OCI-LY7 (cell line): Measurements from ENCODE around the gene NAT8. TPM values are rescaled to one million over a fixed set of nuclear protein-coding genes. Genes with fewer than 3 reads are reported as not detected.
"Not testable (repeated sequence)": the region's sequence is repeated elsewhere in the genome, so short reads cannot be mapped to it uniquely, and the experiment has no call there.

ENCODE experiments used
- BruUV-seq: library from RNA; stranded (reverse); fragments of 400-500 nt; replicated peaks from 2 replicates; lab custom pipeline; 2021; lab: Mats Ljungman, UMichigan
- CTCF ChIA-PET: fragments of 300-600 bp; sonication (Branson Sonifier 250); formaldehyde crosslinking; loops from one replicate; lab custom pipeline; 2022; ENCODE audit warnings: antibody characterized with exemption; ENCODE audit not compliant: unreplicated experiment; lab: Charles Lee
- POLR2A ChIA-PET: fragments of 300-600 bp; sonication (Branson Sonifier 250); formaldehyde crosslinking; loops from one replicate; lab custom pipeline; 2022; ENCODE audit warnings: antibody characterized with exemption; lab: Charles Lee
- DNase-seq: peaks from one replicate; pipeline ENCODE4 v3.0.0-alpha.2; 2015; ENCODE audit warnings: low spot score
- H2AFZ ChIP-seq: fragments of 200-600 bp; sonication (generic), shearing (Covaris generic); 2 replicates; pipeline ENCODE4 v1.6.1; 2014; ENCODE audit warnings: mild to moderate bottlenecking, antibody characterized with exemption, low read length, moderate library complexity
- H3K27ac ChIP-seq: fragments of 200-600 bp; sonication (generic); 2 replicates; pipeline ENCODE4 v1.5.1; 2014; ENCODE audit warnings: mixed run types, low read depth, mild to moderate bottlenecking, moderate library complexity, low read length, inconsistent platforms; ENCODE audit not compliant: poor library complexity, severe bottlenecking
- H3K36me3 ChIP-seq: fragments of 200-600 bp; sonication (generic); 2 replicates; pipeline ENCODE4 v1.6.1; 2014; ENCODE audit warnings: mild to moderate bottlenecking, antibody characterized with exemption, low read length, moderate library complexity, mixed read lengths; ENCODE audit not compliant: insufficient read depth
- H3K4me1 ChIP-seq: fragments of 200-600 bp; sonication (generic); 2 replicates; pipeline ENCODE4 v1.5.1; 2014; ENCODE audit warnings: mild to moderate bottlenecking, low read length; ENCODE audit not compliant: insufficient read depth, poor library complexity, severe bottlenecking
- H3K4me2 ChIP-seq: fragments of 200-600 bp; sonication (generic); 2 replicates; pipeline ENCODE4 v1.6.1; 2014; ENCODE audit warnings: mild to moderate bottlenecking, low read length
- H3K4me3 ChIP-seq: fragments of 200-600 bp; sonication (generic); 2 replicates; pipeline ENCODE4 v1.5.1; 2014; ENCODE audit warnings: mild to moderate bottlenecking, low read depth, low read length; ENCODE audit not compliant: poor library complexity, severe bottlenecking
- H3K79me2 ChIP-seq: fragments of 200-600 bp; sonication (generic); 2 replicates; pipeline ENCODE4 v1.6.1; 2016; ENCODE audit warnings: low read depth, mild to moderate bottlenecking, low read length, moderate library complexity, mixed read lengths; ENCODE audit not compliant: insufficient read depth
- H3K9me2 ChIP-seq: fragments of 200-600 bp; sonication (generic); 2 replicates; pipeline ENCODE4 v1.6.1; 2016; ENCODE audit warnings: mild to moderate bottlenecking, low read length, mixed read lengths; ENCODE audit not compliant: insufficient read depth
- H3K9me3 ChIP-seq: fragments of 200-600 bp; sonication (generic); 2 replicates; pipeline ENCODE4 v1.6.1; 2014; ENCODE audit warnings: mild to moderate bottlenecking, mixed run types, low read length, mixed read lengths
- H4K20me1 ChIP-seq: fragments of 200-600 bp; sonication (generic); 2 replicates; pipeline ENCODE4 v1.6.1; 2014; ENCODE audit warnings: mild to moderate bottlenecking, antibody characterized with exemption, low read length, moderate library complexity, mixed read lengths; ENCODE audit not compliant: insufficient read depth
- CTCF ChIP-seq: fragments of 200-600 bp; sonication (generic); conservative IDR thresholded peaks from 2 replicates; pipeline ENCODE4 v1.5.1; 2014; ENCODE audit warnings: mild to moderate bottlenecking, antibody characterized with exemption, low read length, moderate library complexity, mixed read lengths
- EZH2phosphoT487 ChIP-seq: fragments of 200-600 bp; sonication (generic); IDR thresholded peaks from 2 replicates; pipeline ENCODE4 v1.6.1; 2018; ENCODE audit warnings: low read depth, borderline replicate concordance, mild to moderate bottlenecking, mixed run types, antibody characterized with exemption, low read length, moderate library complexity, mixed read lengths
- intact Hi-C: fragments of 100-400 bp; cut with micrococcal nuclease; formaldehyde crosslinking; loops from one replicate; pipeline ENCODE4 v1.10.0; 2022; ENCODE audit not compliant: unreplicated experiment
- total RNA-seq, 2 experiments: library from RNA; depleted of rRNA in 1 of 2; stranded (reverse); fragments of >200 nt in 1 of 2; shearing (Covaris generic) in 1 of 2; gene quantifications; 2 replicates each; pipeline ENCODE4 v1.2.3, GENCODE V29; 2014 to 2022

The NAT8 gene
- total RNA-seq, 2 experiments from 2014 or later, result not detected

DNA sequence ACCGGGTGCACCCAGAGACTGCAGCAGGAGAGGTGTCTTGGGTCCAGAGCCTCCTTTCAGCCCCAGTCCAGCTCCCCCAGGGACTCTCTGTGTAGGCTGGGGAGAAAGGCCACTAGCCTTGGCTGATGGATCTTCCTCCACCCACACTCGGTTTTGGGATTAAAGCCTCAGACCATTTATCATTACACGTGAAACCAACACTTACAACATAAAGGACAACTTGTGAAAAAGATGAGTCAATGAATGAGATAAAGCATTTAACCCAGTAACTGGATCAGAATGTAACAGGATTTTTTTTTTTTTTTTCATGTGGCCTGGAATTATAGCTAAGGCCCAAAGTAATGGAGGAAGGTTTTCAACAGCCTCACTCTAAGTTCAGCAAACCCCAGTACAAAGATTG, 32.1 kb downstream of the NAT8 start:
- H4K20me1 ChIP-seq, result no peaks in the 10 kb centered on the region
- no peaks in the 10 kb centered on the region for H3K79me2 ChIP-seq
- H2AFZ ChIP-seq, result no peak overlapping the region
- ChIA-PET POLR2A (no interaction called here), CTCF (no interaction called here)
- TF ChIP-seq CTCF, result no peak
- TF ChIP-seq EZH2phosphoT487, result no peak
- BruUV-seq, result no TSS peak
- intact Hi-C loops, result no loop called here
- no peaks in the 10 kb centered on the region for H3K36me3 ChIP-seq
- no peak overlapping the region for H3K27ac ChIP-seq
- no peaks in the 10 kb centered on the region for H3K9me2 ChIP-seq
- H3K4me2 ChIP-seq, result no peak overlapping the region
- no peak for DNase-seq
- H3K4me1 ChIP-seq, result no peaks in the 10 kb centered on the region
- no peak overlapping the region for H3K4me3 ChIP-seq
- no peaks in the 10 kb centered on the region for H3K9me3 ChIP-seq

- BruUV-seq, H3K4me2 ChIP-seq, DNase-seq, intact Hi-C loops, H3K79me2 ChIP-seq, H3K36me3 ChIP-seq, H2AFZ ChIP-seq, H3K4me1 ChIP-seq, H3K9me3 ChIP-seq, H3K27ac ChIP-seq, POLR2A ChIA-PET, H3K4me3 ChIP-seq, H3K9me2 ChIP-seq, CTCF ChIA-PET, H4K20me1 ChIP-seq: not testable (repeated sequence)
Measured at GRCh38 chr2:73604589-73604988, 37.6 kb downstream of the NAT8 start.

- BruUV-seq, H4K20me1 ChIP-seq, DNase-seq, CTCF ChIA-PET, H3K4me1 ChIP-seq, H3K4me2 ChIP-seq, H3K4me3 ChIP-seq, H3K36me3 ChIP-seq, intact Hi-C loops, H3K9me2 ChIP-seq, H3K9me3 ChIP-seq, H2AFZ ChIP-seq, H3K27ac ChIP-seq, H3K79me2 ChIP-seq: not testable (repeated sequence)
- POLR2A ChIA-PET, result interaction anchor here (0.7 kb wide), 1 partner anchor 1159 kb away, joined by 3 read pairs; no protein-coding TSS in a partner anchor
Measured at GRCh38 chr2:73603099-73603588, 39.1 kb downstream of the NAT8 start.

- POLR2A ChIA-PET, result no interaction called here
- TF ChIP-seq EZH2phosphoT487, result no peak
- TF ChIP-seq CTCF, result no peak
- no peak for DNase-seq
- BruUV-seq, result no TSS peak
- intact Hi-C loops, result no loop called here
- Histone ChIP-seq H4K20me1 (no peaks in the 10 kb centered on the region), H3K4me3 (no peak overlapping the region), H3K79me2 (no peaks in the 10 kb centered on the region), H3K9me3 (no peaks in the 10 kb centered on the region), H3K27ac (no peak overlapping the region), H3K9me2 (no peaks in the 10 kb centered on the region), H2AFZ (no peak overlapping the region), H3K36me3 (0 out of 2 replicates have a peak, but pooled peaks cover 4% of the 10 kb centered on the region), H3K4me1 (no peaks in the 10 kb centered on the region), H3K4me2 (no peak overlapping the region)
- CTCF ChIA-PET, result no interaction called here
Measured at GRCh38 chr2:73601780-73602179, 40.4 kb downstream of the NAT8 start.
